Aorta (tissue), 5 donors: Measurements from ENCODE around the gene MYO1G. TPM values are rescaled to one million over a fixed set of nuclear protein-coding genes. Genes with fewer than 3 reads are reported as not detected.
A peak's percentile ranks its signal among the peaks of the same experiment; 100 is the strongest.
"Not testable (repeated sequence)": the region's sequence is repeated elsewhere in the genome, so short reads cannot be mapped to it uniquely, and the experiment has no call there.

Source experiments
- ATAC-seq: fragments of 200-7000 bp; cut with Tn5 transposase; one replicate; pipeline ENCODE4 v1.9.1; 2022; ENCODE audit warnings: moderate library complexity; ENCODE audit not compliant: low FRiP score
- DNase-seq, 2 donors: peaks; one replicate each; pipeline ENCODE4 v3.0.0-alpha.2; 2020
- H3K27ac ChIP-seq, 2 donors: one replicate each; pipeline ENCODE4 v1.5.1; 2013; ENCODE audit warnings: low read length in 2 of 2, mild to moderate bottlenecking in 2 of 2, moderate library complexity in 2 of 2, control low read depth in 1 of 2, inconsistent platforms in 1 of 2, low read depth in 1 of 2
- H3K27me3 ChIP-seq, 2 donors: one replicate each; pipeline ENCODE4 v1.6.1; 2013; ENCODE audit warnings: control low read depth in 1 of 2, low read length in 1 of 2, mild to moderate bottlenecking in 1 of 2, moderate library complexity in 1 of 2; ENCODE audit not compliant: insufficient read depth in 2 of 2, control insufficient read depth in 1 of 2
- H3K36me3 ChIP-seq, 2 donors: one replicate each; pipeline ENCODE4 v1.6.1; 2013; ENCODE audit warnings: control low read depth in 1 of 2, low read length in 1 of 2, mild to moderate bottlenecking in 1 of 2; ENCODE audit not compliant: insufficient read depth in 2 of 2, control insufficient read depth in 1 of 2
- H3K4me1 ChIP-seq, 2 donors: one replicate each; pipeline ENCODE4 v1.6.1; 2013; ENCODE audit warnings: low read length in 2 of 2, control low read depth in 1 of 2, mild to moderate bottlenecking in 1 of 2, moderate library complexity in 1 of 2; ENCODE audit not compliant: insufficient read depth in 2 of 2, control insufficient read depth in 1 of 2
- H3K4me3 ChIP-seq, 2 donors: one replicate each; pipeline ENCODE4 v1.5.1; 2013; ENCODE audit warnings: low read length in 2 of 2, control low read depth in 1 of 2, mild to moderate bottlenecking in 1 of 2
- H3K9me3 ChIP-seq: one replicate; pipeline ENCODE4 v1.6.1; 2013; ENCODE audit warnings: mild to moderate bottlenecking, low read length; ENCODE audit not compliant: control insufficient read depth
- WGBS, 2 donors: extraction: QIAGEN DNeasy Blood & Tissue Kit; methylation state at CpG; one replicate each; pipeline ENCODE4 v1.1.7; 2013; 5-methylcytosine and 5-hydroxymethylcytosine counted together
- intact Hi-C, 2 donors: fragments of 100-400 bp; cut with DNase I; formaldehyde crosslinking; loops; one replicate each; pipeline versions ENCODE4 v1.14.2 to v1.15.0; 2022
- polyA plus RNA-seq, 2 donors: library from polyadenylated mRNA; stranded (reverse); fragments of 200-250 nt; gene quantifications; one replicate each; pipeline ENCODE4 v1.2.3, GENCODE V29; 2013
- total RNA-seq, 2 donors: library from RNA; stranded (reverse); fragmentation: NEBNext Ultra II Directional; extraction: Animal tissue kit (Norgen Biotek cat#: 25700); gene quantifications; one replicate each; pipeline ENCODE4 v1.2.1, GENCODE V29; 2021
- donor health status: healthy with polysubstance abuse.
- donor health status: Bipolar disorder and iron deficiency.
- donor health status: DM: no; HTN: no; CAD: no.
- donor health status: DM: no; HTN: no; CAD: no.
- donor health status: DM: yes; HTN: yes; CAD: no.

Gene MYO1G
- total and polyA plus RNA-seq, 4 donors: 1.4 to 21.3 (median 5.4) TPM

GRCh38 chr7:44992004-44992795 is 13.4 kb upstream of the MYO1G start:
- H3K9me3 ChIP-seq, ATAC-seq, intact Hi-C loops, H3K27ac ChIP-seq, H3K4me3 ChIP-seq, H3K27me3 ChIP-seq, H3K4me1 ChIP-seq, H3K36me3 ChIP-seq: not testable (repeated sequence)
- DNase-seq: peak in 1 of 2 donors; percentile 11
- WGBS, 2 donors: 88 to 90% methylated on average over 19 to 21 of the region's 21 CpGs

GRCh38 chr7:44990109-44991023 is 11.6 kb upstream of the MYO1G start:
- Histone ChIP-seq H3K4me1 (peaks cover 0 to 1% of the 10 kb centered on the region in 2 donors), H3K36me3 (no peaks in the 10 kb centered on the region), H3K9me3 (no peaks in the 10 kb centered on the region), H3K4me3 (no peak overlapping the region), H3K27me3 (no peaks in the 10 kb centered on the region), H3K27ac (peak overlapping the region; percentile 9 to 45)
- WGBS, 2 donors: 14 to 21% methylated on average over 9 of the region's 9 CpGs
- DNase-seq: no peak
- ATAC-seq: no peak
- intact Hi-C loops: no loop called here

GRCh38 chr7:44989132-44989531 is 10.3 kb upstream of the MYO1G start:
- ATAC-seq (no peak), DNase-seq (no peak)
- H3K4me3 ChIP-seq: no peak overlapping the region
- H3K27me3 ChIP-seq: no peaks in the 10 kb centered on the region
- peaks cover 0 to 1% of the 10 kb centered on the region in 2 donors for H3K4me1 ChIP-seq
- intact Hi-C loops: loop anchor here (10.0 kb wide), 3 partner anchors 104 to 144 kb away; partner anchors contain the start of genes PURB (in 2 of the 2), H2AZ2 (in 1 of the 2) and TBRG4 (in 1 of the 2)
- H3K9me3 ChIP-seq: no peaks in the 10 kb centered on the region
- peaks cover 0 to 2% of the 10 kb centered on the region in 2 donors for H3K36me3 ChIP-seq
- WGBS, 2 donors: 93 to 94% methylated on average over 3 of the region's 3 CpGs
- no peak overlapping the region for H3K27ac ChIP-seq

GRCh38 chr7:44988701-44989100 is 9.9 kb upstream of the MYO1G start:
- Histone ChIP-seq H3K4me1 (peaks cover 0 to 1% of the 10 kb centered on the region in 2 donors), H3K4me3 (no peak overlapping the region), H3K27ac (no peak overlapping the region), H3K9me3 (no peaks in the 10 kb centered on the region), H3K36me3 (peaks cover 0 to 2% of the 10 kb centered on the region in 2 donors), H3K27me3 (no peaks in the 10 kb centered on the region)
- intact Hi-C loops: loop anchor here (10.0 kb wide), 3 partner anchors 104 to 144 kb away; partner anchors contain the start of genes PURB (in 2 of the 2), H2AZ2 (in 1 of the 2) and TBRG4 (in 1 of the 2)
- DNase-seq (no peak), ATAC-seq (no peak)
- 81% methylated on average over 4 of the region's 4 CpGs for WGBS, 2 donors

- intact Hi-C loops: loop anchor here (10.0 kb wide), 3 partner anchors 103 to 143 kb away; partner anchors contain the start of genes PURB (in 2 of the 2), H2AZ2 (in 1 of the 2) and TBRG4 (in 1 of the 2)
- 81 to 85% methylated on average over 10 of the region's 10 CpGs for WGBS, 2 donors
- Histone ChIP-seq H3K9me3 (no peaks in the 10 kb centered on the region), H3K27me3 (no peaks in the 10 kb centered on the region), H3K27ac (no peak overlapping the region), H3K4me1 (peaks cover 0 to 1% of the 10 kb centered on the region in 2 donors), H3K36me3 (peaks cover 2% of the 10 kb centered on the region in 2 donors), H3K4me3 (no peak overlapping the region)
- DNase-seq (no peak), ATAC-seq (no peak)
Observed at GRCh38 chr7:44987996-44988395, 9.2 kb upstream of the MYO1G start.

GRCh38 chr7:44987457-44987856 is 8.6 kb upstream of the MYO1G start:
- 90 to 91% methylated on average over 7 of the region's 7 CpGs for WGBS, 2 donors
- Histone ChIP-seq H3K4me3 (no peak overlapping the region), H3K4me1 (peaks cover 0 to 1% of the 10 kb centered on the region in 2 donors), H3K27ac (no peak overlapping the region), H3K9me3 (no peaks in the 10 kb centered on the region), H3K27me3 (no peaks in the 10 kb centered on the region), H3K36me3 (peaks cover 4 to 7% of the 10 kb centered on the region in 2 donors)
- ATAC-seq (no peak), DNase-seq (no peak)
- intact Hi-C loops: loop anchor here (10.0 kb wide), 3 partner anchors 103 to 143 kb away; partner anchors contain the start of genes PURB (in 2 of the 2), H2AZ2 (in 1 of the 2) and TBRG4 (in 1 of the 2)

- Histone ChIP-seq H3K9me3 (no peaks in the 10 kb centered on the region), H3K4me3 (peak overlapping the region in 1 of 2 donors; percentile 24), H3K4me1 (peaks cover 0 to 1% of the 10 kb centered on the region in 2 donors), H3K27me3 (no peaks in the 10 kb centered on the region), H3K27ac (peak overlapping the region; percentile 38 to 92), H3K36me3 (peaks cover 4 to 7% of the 10 kb centered on the region in 2 donors)
- DNase-seq: peak; percentile 97 to 99
- 0 to 1% methylated on average over 68 of the region's 68 CpGs for WGBS, 2 donors
- intact Hi-C loops: loop anchor here (1.0 to 10.0 kb wide), 4 partner anchors 13 to 142 kb away; partner anchors contain the start of genes PURB (in 2 of the 2), H2AZ2 (in 1 of the 2) and TBRG4 (in 1 of the 2)
- ATAC-seq: peak; percentile 99
Observed at GRCh38 chr7:44986218-44987053, 7.6 kb upstream of the MYO1G start.
